HEK293 (cell line): Measurements from ENCODE around the gene RASA3.

Experiments
- CTCF ChIA-PET: fragments of 350-600 bp; formaldehyde crosslinking; extraction: SDS; loops from one replicate; lab custom pipeline; 2021; ENCODE audit warnings: antibody characterized with exemption; lab: Yijun Ruan, JAX
- POLR2A ChIA-PET: fragments of 300-600 bp; formaldehyde crosslinking; extraction: SDS; loops from one replicate; lab custom pipeline; 2020; ENCODE audit warnings: antibody characterized with exemption, inconsistent platforms; lab: Yijun Ruan, JAX
- H3K27ac ChIP-seq: fragments of 200-500 bp; sonication (Bioruptor generic); 2 replicates; pipeline ENCODE4 v1.5.1; 2014; ENCODE audit warnings: low read depth, low read length, control low read depth, inconsistent platforms; ENCODE audit errors: extremely low read depth
- H3K36me3 ChIP-seq, 2 experiments: fragments of 200-500 bp in 1 of 2; sonication (Bioruptor generic) in 1 of 2; 1 replicate in 1 of 2; 2 replicates in 1 of 2; pipeline ENCODE4 v1.5.1; 2014 to 2017; ENCODE audit warnings: inconsistent platforms in 2 of 2, low read length in 2 of 2; ENCODE audit not compliant: control insufficient read depth in 2 of 2, insufficient read depth in 1 of 2
- H3K4me1 ChIP-seq: fragments of 200-500 bp; sonication (Bioruptor generic); 2 replicates; pipeline ENCODE4 v1.5.1; 2014; ENCODE audit warnings: mild to moderate bottlenecking, low read length, inconsistent platforms; ENCODE audit not compliant: control insufficient read depth, insufficient read depth
- H3K4me3 ChIP-seq: 2 replicates; pipeline ENCODE4 v1.5.1; 2011; ENCODE audit warnings: low read depth, mild to moderate bottlenecking, control low read depth, low read length, moderate library complexity
- H3K9me3 ChIP-seq: fragments of 200-500 bp; sonication (Bioruptor generic); 2 replicates; pipeline ENCODE4 v1.5.1; 2014; ENCODE audit warnings: low read depth, low read length, inconsistent platforms; ENCODE audit not compliant: control insufficient read depth, insufficient read depth
- FEZF1 ChIP-seq: fragments of 450-650 bp; formaldehyde crosslinking; IDR thresholded peaks from 2 replicates; pipeline ENCODE4 v1.5.1; 2016; ENCODE audit warnings: missing biosample characterization, missing genetic modification characterization
- GLIS1 ChIP-seq: fragments of 450-650 bp; formaldehyde crosslinking; IDR thresholded peaks from 2 replicates; pipeline ENCODE4 v1.5.1; 2016; ENCODE audit warnings: missing biosample characterization, missing genetic modification characterization
- GLIS2 ChIP-seq: fragments of 450-650 bp; formaldehyde crosslinking; IDR thresholded peaks from 2 replicates; pipeline ENCODE4 v1.5.1; 2016; ENCODE audit warnings: missing biosample characterization, missing genetic modification characterization
- KLF1 ChIP-seq: fragments of 450-650 bp; formaldehyde crosslinking; IDR thresholded peaks from 2 replicates; pipeline ENCODE4 v1.5.1; 2016; ENCODE audit warnings: missing biosample characterization, missing genetic modification characterization
- KLF17 ChIP-seq: fragments of 450-650 bp; formaldehyde crosslinking; IDR thresholded peaks from 2 replicates; pipeline ENCODE4 v1.5.1; 2016; ENCODE audit warnings: missing biosample characterization, missing genetic modification characterization
- MEIS1 ChIP-seq: sonication (generic); formaldehyde crosslinking; IDR thresholded peaks from 2 replicates; pipeline ENCODE4 v1.8.1; 2022; ENCODE audit warnings: missing genetic modification reagents, mild to moderate bottlenecking, borderline replicate concordance
- MYNN ChIP-seq: fragments of 450-650 bp; formaldehyde crosslinking; IDR thresholded peaks from 2 replicates; pipeline ENCODE4 v1.5.1; 2016; ENCODE audit warnings: missing biosample characterization, missing genetic modification characterization, borderline replicate concordance
- MZF1 ChIP-seq: fragments of 450-650 bp; formaldehyde crosslinking; IDR thresholded peaks from 2 replicates; pipeline ENCODE4 v1.5.1; 2017; ENCODE audit warnings: missing biosample characterization, missing genetic modification characterization, borderline replicate concordance
- RBAK ChIP-seq: fragments of 450-650 bp; formaldehyde crosslinking; IDR thresholded peaks from 2 replicates; pipeline ENCODE4 v1.5.1; 2016; ENCODE audit warnings: missing biosample characterization, missing genetic modification characterization
- SALL2 ChIP-seq: fragments of 450-650 bp; formaldehyde crosslinking; IDR thresholded peaks from 2 replicates; pipeline ENCODE4 v1.5.0; 2017; ENCODE audit warnings: missing biosample characterization, mild to moderate bottlenecking, missing genetic modification characterization, borderline replicate concordance
- SP3 ChIP-seq: fragments of 450-650 bp; formaldehyde crosslinking; IDR thresholded peaks from 2 replicates; pipeline ENCODE4 v1.5.1; 2016; ENCODE audit warnings: missing biosample characterization, missing genetic modification characterization
- ZBTB17 ChIP-seq: fragments of 450-650 bp; formaldehyde crosslinking; IDR thresholded peaks from 2 replicates; pipeline ENCODE4 v1.5.1; 2016; ENCODE audit warnings: missing biosample characterization, missing genetic modification characterization
- ZNF157 ChIP-seq: fragments of 450-650 bp; formaldehyde crosslinking; IDR thresholded peaks from 2 replicates; pipeline ENCODE4 v1.5.1; 2016; ENCODE audit warnings: missing biosample characterization, missing genetic modification characterization
- ZNF785 ChIP-seq: fragments of 450-650 bp; formaldehyde crosslinking; IDR thresholded peaks from 2 replicates; pipeline ENCODE4 v1.5.1; 2016; ENCODE audit warnings: missing biosample characterization, missing genetic modification characterization
- ZSCAN18 ChIP-seq: fragments of 450-650 bp; formaldehyde crosslinking; IDR thresholded peaks from 2 replicates; pipeline ENCODE4 v1.5.1; 2016; ENCODE audit warnings: missing biosample characterization, missing genetic modification characterization
- ZSCAN5A ChIP-seq: fragments of 450-650 bp; formaldehyde crosslinking; IDR thresholded peaks from 2 replicates; pipeline ENCODE4 v1.5.1; 2016; ENCODE audit warnings: missing biosample characterization, missing genetic modification characterization

RASA3 gene

GRCh38 chr13:114016321-114017027, 115.9 kb downstream of the RASA3 start:
- no peaks in the 10 kb centered on the region for H3K4me1 ChIP-seq
- no peak overlapping the region for H3K4me3 ChIP-seq
- ChIA-PET POLR2A (no interaction called here), CTCF (interaction anchor here (0.6 kb wide), 1 partner anchor 57 kb away, joined by 3 read pairs; no protein-coding TSS in a partner anchor)
- H3K9me3 ChIP-seq = no peaks in the 10 kb centered on the region
- H3K36me3 ChIP-seq = no peaks in the 10 kb centered on the region
- TF ChIP-seq ZSCAN5A (no peak), SALL2 (tag by site-specific recombination) (no peak), MEIS1 (no peak), MZF1 (tag by site-specific recombination) (no peak), RBAK (no peak), SP3 (tag by site-specific recombination) (no peak), ZNF785 (no peak)
- H3K27ac ChIP-seq = no peak overlapping the region

- no peak overlapping the region for H3K4me3 ChIP-seq
- no peaks in the 10 kb centered on the region for H3K4me1 ChIP-seq
- H3K27ac ChIP-seq = no peak overlapping the region
- H3K9me3 ChIP-seq = no peaks in the 10 kb centered on the region
- no peak for TF ChIP-seq ZBTB17 (tag by site-specific recombination)
- TF ChIP-seq KLF1 (tag by site-specific recombination) = no peak
- TF ChIP-seq FEZF1 (tag by site-specific recombination) = no peak
- TF ChIP-seq ZSCAN18 = no peak
- TF ChIP-seq ZNF157 (tag by site-specific recombination) = no peak
- POLR2A ChIA-PET = no interaction called here
- H3K36me3 ChIP-seq = no peaks in the 10 kb centered on the region
- CTCF ChIA-PET = interaction anchor here (0.7 kb wide), 1 partner anchor 122 kb away, joined by 3 read pairs; no protein-coding TSS in a partner anchor
Observed at GRCh38 chr13:114015969-114016295, 116.5 kb downstream of the RASA3 start.

GRCh38 chr13:114015111-114015968, 117.1 kb downstream of the RASA3 start:
- H3K4me1 ChIP-seq = no peaks in the 10 kb centered on the region
- no peak overlapping the region for H3K27ac ChIP-seq
- H3K9me3 ChIP-seq = no peaks in the 10 kb centered on the region
- H3K4me3 ChIP-seq = no peak overlapping the region
- POLR2A ChIA-PET = no interaction called here
- TF ChIP-seq GLIS2 (tag by site-specific recombination) = peak; percentile 46
- TF ChIP-seq KLF17 (tag by site-specific recombination) = 0 out of 2 replicates have a peak, but pooled peaks have one; percentile 27
- TF ChIP-seq MYNN = no peak
- TF ChIP-seq KLF1 (tag by site-specific recombination) = peak; percentile 86
- peak; percentile 40; the same call in 1 of the 2 replicates for TF ChIP-seq GLIS1
- no peak for TF ChIP-seq ZNF157 (tag by site-specific recombination)
- H3K36me3 ChIP-seq = no peaks in the 10 kb centered on the region
- CTCF ChIA-PET = interaction anchor here (0.7 kb wide), 1 partner anchor 122 kb away, joined by 3 read pairs; no protein-coding TSS in a partner anchor
